NCI-H146 (cell line): ENCODE results near the gene GIPC1.
"Not testable (repeated sequence)": the region's sequence is repeated elsewhere in the genome, so short reads cannot be mapped to it uniquely, and the experiment has no call there.

Experiments
- DNase-seq: peaks from one replicate; lab custom pipeline; 2025; lab: John Stamatoyannopoulos, UW

Gene GIPC1

GRCh38 chr19:14496029-14496833 is at the start of gene GIPC1:
GIPC1 (minus strand) TSS chr19:14496127; CDS start chr19:14482976, 13,151 bp downstream.
- peak; percentile 99 for DNase-seq

- no peak for DNase-seq
These were observed 49.8 kb upstream of the GIPC1 start for GRCh38 chr19:14545716-14546082.

GRCh38 chr19:14544977-14545715 is 49.2 kb upstream of the GIPC1 start:
- DNase-seq, result no peak

- no peak for DNase-seq
These were observed 48.1 kb upstream of the GIPC1 start for GRCh38 chr19:14544047-14544446.

- DNase-seq, result no peak
These were observed 46.9 kb upstream of the GIPC1 start for GRCh38 chr19:14542711-14543328.

- DNase-seq, result not testable (repeated sequence)
These were observed 46.1 kb upstream of the GIPC1 start for GRCh38 chr19:14541979-14542378.

- no peak for DNase-seq
These were observed 45.0 kb upstream of the GIPC1 start for GRCh38 chr19:14540741-14541525.

- DNase-seq, result peak; percentile 51
These were observed 41.2 kb upstream of the GIPC1 start for GRCh38 chr19:14536926-14537692.

GRCh38 chr19:14533450-14533849 is 37.5 kb upstream of the GIPC1 start:
- DNase-seq, result no peak

GRCh38 chr19:14530506-14530905 is 34.6 kb upstream of the GIPC1 start:
- DNase-seq, result no peak

GRCh38 chr19:14530005-14530348 is 34.0 kb upstream of the GIPC1 start:
- peak; percentile 53 for DNase-seq

GRCh38 chr19:14529254-14530004 is 33.5 kb upstream of the GIPC1 start, which contains the start of gene TECR:
TECR (plus strand) TSS chr19:14529594; CDS start chr19:14529697, 103 bp downstream.
- peak; percentile 100 for DNase-seq

GRCh38 chr19:14528419-14529253 is 32.7 kb upstream of the GIPC1 start:
- no peak for DNase-seq

- DNase-seq, result no peak
These were observed 30.5 kb upstream of the GIPC1 start for GRCh38 chr19:14526423-14526822.

- DNase-seq, result no peak
These were observed 29.8 kb upstream of the GIPC1 start for GRCh38 chr19:14525729-14526128.

- DNase-seq, result no peak
These were observed 24.6 kb upstream of the GIPC1 start for GRCh38 chr19:14520543-14520942.

- DNase-seq, result no peak
These were observed 24.0 kb upstream of the GIPC1 start for GRCh38 chr19:14519860-14520407.

GRCh38 chr19:14519245-14519859 is 23.4 kb upstream of the GIPC1 start:
- no peak for DNase-seq
